Astrocyte of the hippocampus (primary cell): Measurements from ENCODE around the gene DLGAP4.

Source experiments
- DNase-seq: peaks from one replicate; pipeline ENCODE4 v3.0.0; 2011; ENCODE audit warnings: low read depth, low spot score

The DLGAP4 gene

GRCh38 chr20:36565520-36565919, 259.4 kb downstream of the DLGAP4 start:
- DNase-seq, result no peak

- DNase-seq, result peak; percentile 69
Observed at GRCh38 chr20:36569847-36570429, 263.8 kb downstream of the DLGAP4 start.

- DNase-seq, result no peak
Observed at GRCh38 chr20:36571564-36572504, 265.7 kb downstream of the DLGAP4 start.

GRCh38 chr20:36572701-36573102, 266.6 kb downstream of the DLGAP4 start:
- DNase-seq, result peak; percentile 35

GRCh38 chr20:36573103-36573797, 267.1 kb downstream of the DLGAP4 start, which contains the start of gene TGIF2:
TSS of gene TGIF2 (plus strand) at chr20:36573597. CDS start at chr20:36578775, 5,178 bp downstream.
- peak; percentile 97 for DNase-seq

GRCh38 chr20:36573798-36574365, 267.7 kb downstream of the DLGAP4 start:
- no peak for DNase-seq

GRCh38 chr20:36574366-36575135, 268.4 kb downstream of the DLGAP4 start:
- DNase-seq, result peak; percentile 76

- no peak for DNase-seq
Observed at GRCh38 chr20:36576081-36576445, 269.9 kb downstream of the DLGAP4 start.
